Activated B cell treated with CpG ODN at 0.5 μM for 24 hours (primary cell): Measurements from ENCODE around the gene SEMA3A. TPM values are rescaled to one million over a fixed set of nuclear protein-coding genes. Genes with fewer than 3 reads are reported as not detected.

Experiments
- ATAC-seq: fragments of 200-7000 bp; cut with Tn5 transposase; one replicate; pipeline ENCODE4 v1.10.0; 2021; ENCODE audit warnings: low read depth, mild to moderate bottlenecking, moderate library complexity
- CTCF ChIA-PET: fragments of 350-600 bp; sonication (Branson Sonifier 250); formaldehyde crosslinking; loops from one replicate; lab custom pipeline; 2021; ENCODE audit warnings: antibody characterized with exemption; lab: Charles Lee
- POLR2A ChIA-PET: fragments of 350-600 bp; sonication (Branson Sonifier 250); formaldehyde crosslinking; loops from one replicate; lab custom pipeline; 2021; ENCODE audit warnings: antibody characterized with exemption; lab: Charles Lee
- DNase-seq: peaks from one replicate; pipeline ENCODE4 v3.0.0; 2022
- H3K27ac Mint-ChIP-seq: one replicate; pipeline ENCODE4 v1.8.0; 2020; ENCODE audit warnings: mixed read lengths
- H3K27me3 Mint-ChIP-seq: one replicate; pipeline ENCODE4 v1.8.0; 2021; ENCODE audit warnings: mixed read lengths
- H3K36me3 Mint-ChIP-seq: one replicate; pipeline ENCODE4 v1.8.0; 2021; ENCODE audit warnings: low read depth, mixed read lengths
- H3K4me1 Mint-ChIP-seq: one replicate; pipeline ENCODE4 v1.8.0; 2021; ENCODE audit warnings: mixed read lengths
- H3K4me3 Mint-ChIP-seq: one replicate; pipeline ENCODE4 v1.8.0; 2020; ENCODE audit warnings: mild to moderate bottlenecking, mixed read lengths
- H3K9me3 Mint-ChIP-seq: one replicate; pipeline ENCODE4 v1.8.0; 2020; ENCODE audit warnings: mixed read lengths
- CTCF ChIP-seq: fragments of 200-600 bp; IDR thresholded peaks from one replicate; pipeline ENCODE4 v1.8.0; 2022; ENCODE audit warnings: antibody characterized with exemption, mild to moderate bottlenecking
- intact Hi-C: fragments of 100-400 bp; cut with micrococcal nuclease; formaldehyde crosslinking; loops from one replicate; pipeline ENCODE4 v1.15.1; 2024
- total RNA-seq: library from RNA; stranded (reverse); gene quantifications from 2 replicates; pipeline ENCODE4 v1.2.3, GENCODE V29; 2022

The SEMA3A gene
- total RNA-seq, 1 donor from 2014 or later: not detected

GRCh38 chr7:84108787-84109186, 85.8 kb downstream of the SEMA3A start:
- DNase-seq (no peak), ATAC-seq (no peak)
- H3K36me3 Mint-ChIP-seq: no peaks in the 10 kb centered on the region
- no peaks in the 10 kb centered on the region for H3K4me1 Mint-ChIP-seq
- H3K9me3 Mint-ChIP-seq: no peaks in the 10 kb centered on the region
- POLR2A ChIA-PET: no interaction called here
- no peaks in the 10 kb centered on the region for H3K27me3 Mint-ChIP-seq
- intact Hi-C loops: no loop called here
- no peak for TF ChIP-seq CTCF
- no peak overlapping the region for H3K4me3 Mint-ChIP-seq
- no peak overlapping the region for H3K27ac Mint-ChIP-seq
- CTCF ChIA-PET: no interaction called here

DNA sequence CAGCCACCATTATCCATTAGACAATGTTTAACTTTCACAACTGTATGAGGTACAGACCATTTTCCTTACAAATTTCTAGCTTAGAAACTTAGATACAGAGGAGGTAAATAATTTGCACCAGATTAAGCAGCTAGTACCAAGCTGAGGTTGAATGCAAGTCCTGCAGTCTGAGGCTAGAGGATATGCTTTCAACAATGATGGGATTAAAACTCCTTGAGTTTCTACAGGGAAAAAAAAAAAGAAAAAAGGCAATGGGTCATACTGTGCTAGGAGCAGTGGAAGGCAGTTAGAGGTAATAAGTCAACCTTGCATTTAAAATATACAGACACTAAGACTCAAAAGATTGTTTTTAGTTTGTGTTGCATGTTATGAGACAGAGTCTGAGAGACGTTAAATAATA, 86.5 kb downstream of the SEMA3A start:
- Mint-ChIP-seq H3K27me3 (no peaks in the 10 kb centered on the region), H3K9me3 (no peaks in the 10 kb centered on the region), H3K36me3 (no peaks in the 10 kb centered on the region), H3K4me1 (no peaks in the 10 kb centered on the region), H3K27ac (no peak overlapping the region), H3K4me3 (no peak overlapping the region)
- CTCF ChIA-PET: no interaction called here
- intact Hi-C loops: no loop called here
- TF ChIP-seq CTCF: no peak
- DNase-seq (no peak), ATAC-seq (no peak)
- POLR2A ChIA-PET: no interaction called here

- intact Hi-C loops: no loop called here
- no peaks in the 10 kb centered on the region for H3K36me3 Mint-ChIP-seq
- ChIA-PET CTCF (no interaction called here), POLR2A (no interaction called here)
- H3K4me3 Mint-ChIP-seq: no peak overlapping the region
- DNase-seq (no peak), ATAC-seq (no peak)
- TF ChIP-seq CTCF: no peak
- no peaks in the 10 kb centered on the region for H3K9me3 Mint-ChIP-seq
- H3K4me1 Mint-ChIP-seq: no peaks in the 10 kb centered on the region
- no peak overlapping the region for H3K27ac Mint-ChIP-seq
- no peaks in the 10 kb centered on the region for H3K27me3 Mint-ChIP-seq
Measured at GRCh38 chr7:84107259-84107658, 87.3 kb downstream of the SEMA3A start.

GRCh38 chr7:84106291-84106690, 88.3 kb downstream of the SEMA3A start:
- no peak overlapping the region for H3K27ac Mint-ChIP-seq
- ChIA-PET POLR2A (no interaction called here), CTCF (no interaction called here)
- H3K4me3 Mint-ChIP-seq: no peak overlapping the region
- no peak for ATAC-seq
- intact Hi-C loops: no loop called here
- DNase-seq: no peak
- H3K9me3 Mint-ChIP-seq: no peaks in the 10 kb centered on the region
- no peaks in the 10 kb centered on the region for H3K27me3 Mint-ChIP-seq
- no peaks in the 10 kb centered on the region for H3K36me3 Mint-ChIP-seq
- H3K4me1 Mint-ChIP-seq: no peaks in the 10 kb centered on the region
- TF ChIP-seq CTCF: no peak

GRCh38 chr7:84105586-84105985, 89.0 kb downstream of the SEMA3A start:
- Mint-ChIP-seq H3K4me3 (no peak overlapping the region), H3K36me3 (no peaks in the 10 kb centered on the region), H3K9me3 (no peaks in the 10 kb centered on the region), H3K27ac (no peak overlapping the region), H3K27me3 (no peaks in the 10 kb centered on the region), H3K4me1 (no peaks in the 10 kb centered on the region)
- ATAC-seq (no peak), DNase-seq (no peak)
- CTCF ChIA-PET: no interaction called here
- TF ChIP-seq CTCF: no peak
- POLR2A ChIA-PET: no interaction called here
- intact Hi-C loops: no loop called here
